ENCODE data around the gene CWH43.
A peak's percentile ranks its signal among the peaks of the same experiment; 100 is the strongest.

- no peak for TF ChIP-seq CTCF (IDR thresholded peaks at IDR 0.05)
- no peak for TF ChIP-seq JUNB (IDR thresholded peaks at IDR 0.05)
- no peak for TF ChIP-seq SMC3 (IDR thresholded peaks at IDR 0.05)
- TF ChIP-seq HOXA7 (CRISPR knock-in tag; IDR thresholded peaks at IDR 0.05): no peak
- no peak for TF ChIP-seq RFX5 (IDR thresholded peaks at IDR 0.05)
- no peak for TF ChIP-seq NR3C1 (IDR thresholded peaks at IDR 0.05)
- no peak for TF ChIP-seq EP300 (IDR thresholded peaks at IDR 0.05)
- TF ChIP-seq RAD21 (conservative IDR thresholded peaks at IDR 0.05 in 1 of 2, IDR thresholded peaks at IDR 0.05 in 1 of 2): no peak
- no peak for TF ChIP-seq POLR2A (IDR thresholded peaks at IDR 0.05; ENCODE audit: low read length)
- TF ChIP-seq MAFK (IDR thresholded peaks at IDR 0.05; ENCODE audit: partially characterized antibody): peak; percentile 14
Observed at GRCh38 chr4:48947731-48948130, 38.3 kb upstream of the CWH43 start.

Data from A549 (cell line).